Measurements from ENCODE around the gene SNX10.

Gene SNX10

DNA sequence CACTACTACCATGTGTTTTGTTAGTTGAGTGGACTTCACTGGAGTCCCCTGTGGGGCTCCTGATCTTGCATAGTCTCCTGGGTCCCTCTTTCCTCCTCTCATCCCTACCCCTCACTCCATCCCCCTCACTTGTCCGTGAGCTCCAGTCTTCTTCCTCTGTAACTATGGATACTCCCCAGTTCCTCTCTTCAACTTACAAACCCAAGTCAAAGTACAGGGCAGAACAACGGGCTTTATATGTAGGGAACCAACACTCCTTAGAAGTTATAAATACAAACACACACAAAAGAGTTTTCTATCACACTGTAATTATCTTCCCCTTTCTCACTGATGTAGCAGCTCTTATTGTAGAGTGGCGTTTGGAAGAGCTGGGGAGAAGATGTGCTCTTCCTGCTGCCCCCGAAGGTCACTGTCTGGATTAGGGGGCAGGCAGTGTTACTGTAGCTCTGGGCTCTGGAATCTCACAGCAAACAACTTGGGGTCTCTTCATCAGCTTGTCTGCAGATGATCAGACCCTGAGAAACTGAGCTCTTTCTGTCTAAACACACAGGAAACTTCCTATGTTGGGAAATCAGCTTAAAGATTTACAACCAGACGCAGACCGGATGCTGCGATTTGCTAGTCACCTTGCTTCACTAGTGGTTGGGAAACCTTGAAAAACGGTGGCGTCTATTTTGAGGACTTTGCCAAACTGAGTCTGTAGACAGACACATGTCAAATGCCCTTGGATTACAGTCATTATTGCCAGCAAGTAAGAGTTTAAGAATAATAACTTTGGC is 13.6 kb downstream of the SNX10 start:
- DNase-seq: peak; percentile 23

- DNase-seq: no peak
These were observed 14.4 kb downstream of the SNX10 start for GRCh38 chr7:26305869-26306665.

- DNase-seq: no peak
These were observed 15.1 kb downstream of the SNX10 start for GRCh38 chr7:26306790-26307189.

DNA sequence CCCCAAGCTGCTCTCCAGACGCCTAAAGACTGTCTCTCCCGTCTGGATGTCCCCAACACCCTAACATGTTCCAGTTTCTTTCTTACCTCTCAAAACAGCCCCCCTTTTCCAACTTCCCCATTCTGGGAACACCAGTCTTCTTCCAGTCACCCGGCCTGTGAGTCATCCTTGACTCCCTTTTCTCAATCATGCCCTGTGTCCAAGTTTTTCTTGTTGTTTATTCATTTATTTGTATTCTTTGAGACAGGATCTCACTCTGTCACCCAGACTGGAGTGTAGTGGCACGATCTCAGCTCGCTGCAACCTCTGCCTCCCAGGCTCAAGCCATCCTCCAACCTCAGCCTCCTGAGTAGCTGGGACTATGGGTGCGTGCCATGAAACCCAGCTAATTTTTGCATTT is 15.6 kb downstream of the SNX10 start:
- DNase-seq: no peak

DNA sequence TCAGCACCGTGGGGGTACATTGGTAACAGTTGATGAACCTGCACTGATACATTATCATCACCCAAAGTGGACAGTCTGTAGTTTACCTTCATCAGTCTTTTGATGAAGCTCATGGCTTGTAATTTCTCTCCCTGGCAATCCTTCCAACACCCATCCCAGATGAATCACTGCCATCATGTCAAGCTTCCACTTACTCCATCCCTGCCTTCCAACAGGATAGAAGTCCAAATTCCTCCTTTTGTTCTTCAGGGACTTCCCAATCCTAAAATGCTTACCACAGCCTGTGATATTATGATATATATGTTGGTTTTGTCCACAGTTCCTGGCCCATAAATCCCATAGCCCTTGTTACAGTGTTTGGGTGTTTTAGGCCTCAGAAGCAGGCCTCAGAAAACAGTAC is 16.1 kb downstream of the SNX10 start:
- no peak for DNase-seq

- DNase-seq: no peak
These were observed 16.9 kb downstream of the SNX10 start for GRCh38 chr7:26308551-26308950.

GRCh38 chr7:26309089-26309488 is 17.4 kb downstream of the SNX10 start:
- no peak for DNase-seq

DNA sequence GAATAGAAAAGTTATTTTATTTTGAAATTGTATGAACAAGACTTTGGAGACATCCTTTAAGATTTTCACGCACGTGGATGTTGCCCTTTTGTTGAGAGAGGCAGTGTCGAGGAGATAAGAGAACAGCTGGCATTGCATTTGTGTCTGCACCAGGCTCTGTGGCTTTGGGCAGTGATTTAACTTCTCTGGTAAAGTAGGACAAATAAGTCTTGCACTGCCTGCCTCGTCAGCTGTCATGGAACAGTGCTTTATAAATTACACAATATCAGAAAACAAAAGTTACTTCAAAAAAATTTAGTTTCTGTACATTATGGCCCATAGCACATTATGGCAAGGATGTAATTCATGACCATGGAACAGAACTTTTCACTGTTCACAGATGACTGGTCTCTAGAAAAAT is 20.1 kb downstream of the SNX10 start:
- DNase-seq: no peak

GRCh38 chr7:26317211-26317610 is 25.5 kb downstream of the SNX10 start:
- DNase-seq: no peak

- no peak for DNase-seq
These were observed 27.3 kb downstream of the SNX10 start for GRCh38 chr7:26318921-26319320.

DNA sequence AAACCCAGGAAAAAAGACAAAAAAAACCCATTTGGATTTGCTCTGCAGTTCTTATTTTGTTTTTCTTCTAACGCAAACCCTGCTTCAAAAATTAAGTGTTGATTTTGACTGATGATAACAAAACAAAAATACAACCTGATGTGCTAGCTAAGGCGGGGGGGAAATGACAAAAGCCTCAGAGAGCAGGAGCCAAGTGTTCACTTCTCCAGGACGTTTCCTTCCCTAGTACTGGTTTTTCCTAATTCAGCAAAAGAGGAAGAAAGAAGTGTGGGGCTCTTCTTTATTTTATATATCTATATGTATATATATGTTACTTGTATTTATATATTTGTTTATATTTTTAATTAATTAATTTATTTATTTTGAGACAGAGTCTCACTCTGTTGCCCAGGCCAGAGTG is 28.0 kb downstream of the SNX10 start:
- DNase-seq: no peak

DNA sequence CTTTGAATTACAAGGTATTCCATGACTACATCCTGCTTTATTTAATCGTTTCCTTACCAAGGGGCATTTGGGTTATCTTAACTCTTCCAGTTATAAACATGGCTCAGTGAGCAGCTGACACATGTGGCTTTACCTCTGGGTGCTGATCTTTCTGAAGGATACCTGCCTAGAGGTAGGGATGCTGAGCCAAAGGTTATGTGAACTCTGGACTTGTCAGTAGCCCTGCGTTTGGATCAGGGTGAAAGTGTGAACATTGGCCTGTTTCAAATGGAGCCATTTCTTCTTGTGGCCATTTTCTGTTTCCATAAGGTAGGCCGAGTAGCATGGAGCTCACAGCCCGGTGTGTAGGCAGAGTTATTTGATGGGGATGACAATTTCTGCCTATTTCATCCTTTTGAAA is 29.2 kb downstream of the SNX10 start:
- DNase-seq: no peak

GRCh38 chr7:26321435-26321834 is 29.8 kb downstream of the SNX10 start:
- no peak for DNase-seq

DNA sequence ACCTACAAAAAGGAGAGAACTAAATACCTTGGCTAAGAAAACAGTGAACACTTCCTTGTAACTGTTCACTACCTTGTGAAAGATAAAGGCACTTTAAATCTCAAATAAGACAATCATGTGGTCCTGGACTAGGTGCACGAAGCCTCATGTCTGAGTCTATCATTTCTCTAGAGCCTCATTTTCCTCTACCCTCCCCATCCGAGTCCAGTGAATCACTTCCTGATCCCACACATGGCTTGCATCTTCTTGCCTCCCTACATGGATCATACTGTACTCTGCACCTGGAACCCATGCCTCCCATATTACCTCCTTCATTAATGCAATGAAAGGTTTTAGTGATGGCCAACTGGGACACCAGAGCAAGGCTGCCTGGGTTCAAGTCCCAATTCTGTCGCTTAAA is 34.5 kb downstream of the SNX10 start:
- DNase-seq: no peak

- no peak for DNase-seq
These were observed 37.1 kb downstream of the SNX10 start for GRCh38 chr7:26328498-26329390.

GRCh38 chr7:26329520-26330255 is 38.0 kb downstream of the SNX10 start:
- no peak for DNase-seq

- no peak for DNase-seq
These were observed 39.5 kb downstream of the SNX10 start for GRCh38 chr7:26331113-26331512.

DNA sequence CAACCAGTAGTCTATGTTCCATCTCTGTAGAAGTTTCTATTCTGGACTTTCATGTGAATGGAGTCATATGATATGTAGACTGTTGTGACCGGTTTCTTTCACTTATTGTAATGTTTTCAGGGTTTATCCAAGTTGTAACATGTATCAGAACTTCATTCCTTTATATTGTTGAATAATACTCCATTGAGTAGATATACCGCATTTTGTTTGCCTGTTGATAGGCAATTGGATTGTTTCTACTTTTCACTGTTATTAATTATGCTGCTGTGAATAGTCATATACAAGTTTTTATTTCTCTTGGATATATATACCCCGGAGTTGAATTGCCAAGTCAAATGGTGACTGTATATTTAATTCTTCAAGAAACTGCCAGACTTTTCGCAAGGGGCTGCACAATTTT is 40.1 kb downstream of the SNX10 start:
- DNase-seq: no peak

DNA sequence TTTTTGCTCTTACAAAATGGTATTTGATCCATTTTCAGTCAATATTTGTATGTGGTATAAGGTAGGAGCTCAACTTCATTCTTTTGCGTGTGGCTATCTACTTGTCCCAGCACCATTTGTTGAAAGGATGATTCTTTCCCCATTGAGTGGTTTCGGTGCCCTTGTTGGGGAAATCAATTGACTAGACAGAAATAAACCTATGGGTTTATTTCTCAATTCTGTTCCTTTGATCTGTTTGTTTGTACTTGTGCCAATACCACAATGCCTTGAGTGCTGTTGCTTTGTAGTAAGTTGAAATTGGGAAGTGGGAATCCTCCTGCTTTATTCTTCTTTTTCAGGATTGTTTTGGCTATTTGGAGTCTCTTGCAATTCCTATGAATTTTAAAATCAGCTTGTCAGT is 41.0 kb downstream of the SNX10 start:
- no peak for DNase-seq

DNA sequence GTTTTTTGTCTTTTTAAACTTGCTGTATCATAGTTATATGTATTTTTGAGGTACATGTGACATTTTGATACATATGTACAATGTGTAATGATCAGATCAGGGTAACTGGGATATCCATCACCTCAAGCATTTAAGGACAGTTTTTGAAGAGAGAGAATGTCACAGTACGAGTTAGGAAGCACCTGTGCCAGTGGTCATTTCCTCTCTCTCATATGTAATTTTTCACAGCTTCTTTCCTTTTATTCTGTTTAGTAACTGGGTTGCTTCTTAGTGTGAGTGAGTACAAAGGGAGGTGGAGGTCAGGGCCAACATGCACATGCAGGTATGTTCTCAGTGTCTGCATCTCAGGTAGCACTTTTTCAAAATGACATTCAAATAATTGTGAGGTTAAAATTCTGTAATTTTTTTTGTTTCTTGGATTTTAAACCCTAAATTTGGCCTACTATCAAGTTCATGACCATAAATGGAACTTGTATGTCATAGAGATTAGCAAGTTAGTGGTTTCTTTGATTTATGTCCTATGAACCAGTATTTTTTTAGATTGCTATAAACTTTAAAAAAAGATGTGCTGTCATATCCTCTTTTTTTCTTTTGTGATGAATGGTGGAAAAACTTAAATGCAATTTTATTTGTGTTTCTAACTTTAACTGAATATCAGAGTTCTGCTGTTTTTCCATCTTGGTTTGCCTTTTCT is 42.7 kb downstream of the SNX10 start:
- DNase-seq: no peak

DNA sequence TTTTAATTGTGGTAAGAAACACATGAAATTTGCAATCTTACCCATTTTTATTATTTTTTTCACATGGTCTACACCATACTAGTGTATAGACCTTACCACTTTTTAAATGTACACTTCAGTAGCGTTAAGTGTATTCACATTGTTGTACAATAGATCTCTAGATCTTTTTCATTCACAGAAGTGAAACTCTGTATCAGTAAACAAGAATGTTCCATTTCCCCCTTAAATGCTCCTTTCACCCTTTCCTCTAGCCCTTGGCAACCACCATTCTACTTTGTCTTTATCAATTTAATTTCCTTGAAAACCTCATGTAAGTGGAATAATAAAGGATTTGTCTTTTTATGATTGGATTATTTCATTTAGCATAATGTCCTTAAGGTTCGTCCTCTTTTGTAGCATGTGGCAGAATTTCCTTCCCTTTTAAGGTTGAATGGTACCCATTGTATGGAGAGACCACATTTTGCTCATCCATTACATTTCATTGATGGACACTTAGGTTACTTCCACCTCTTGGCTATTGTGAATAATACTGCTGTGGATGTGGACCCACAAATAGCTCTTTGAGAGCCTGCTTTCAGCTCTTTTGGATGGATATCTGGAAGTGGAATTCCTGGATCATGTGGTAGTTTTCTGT is 45.7 kb downstream of the SNX10 start:
- DNase-seq: no peak

All from stimulated activated CD4-positive, alpha-beta T cell treated with anti-CD3 and anti-CD28 coated beads, Interleukin-15, amount 100 ng/mL, for 24 hours (primary cell).